ENCODE data around the gene CLK2. TPM values are rescaled to one million over a fixed set of nuclear protein-coding genes. Genes with fewer than 3 reads are reported as not detected.

The CLK2 gene
- total and polyA plus RNA-seq, 2 of the 13 experiments (the other 11 are each of a cell fraction or from before 2014, with no cell fraction given) = 20.1 to 73.5 TPM

DNA sequence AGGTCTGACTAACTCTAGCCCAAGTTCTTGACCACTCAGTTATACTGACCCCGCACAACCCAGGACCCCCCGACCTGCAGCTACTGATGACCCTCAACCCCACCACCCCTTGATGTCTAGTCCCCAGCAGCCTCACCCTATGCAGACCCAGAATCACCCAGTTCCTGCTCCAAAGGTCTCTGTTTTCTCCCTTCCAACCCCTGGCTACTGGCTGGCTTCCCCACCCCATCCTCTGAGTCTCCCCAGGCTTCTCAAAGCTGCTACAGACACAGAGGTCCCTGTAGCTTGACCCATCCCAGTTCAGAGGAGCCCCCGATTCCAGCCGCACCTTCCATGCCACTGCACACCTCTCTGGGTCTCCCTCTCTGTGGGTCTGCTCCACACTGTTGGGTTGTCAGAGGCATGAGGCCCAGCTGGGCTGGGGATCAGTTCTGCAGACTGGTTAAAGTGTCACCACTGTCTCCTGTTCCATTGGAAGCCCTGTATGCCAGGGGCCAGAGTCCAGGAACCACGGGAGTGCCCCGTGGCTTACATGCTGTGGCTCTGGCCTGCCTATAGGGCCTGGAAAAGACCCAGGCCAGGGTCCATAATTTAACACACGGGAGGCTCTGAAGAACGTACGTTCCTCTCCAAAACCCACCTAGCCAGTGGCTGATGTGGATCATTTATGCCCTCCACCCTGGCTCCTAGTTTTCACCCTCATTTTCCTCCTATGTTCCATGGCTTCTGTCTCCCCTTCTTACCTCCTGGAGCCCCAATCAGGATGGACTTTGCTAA, 27.4 kb upstream of the CLK2 start (continued):
- no peak for TF ChIP-seq MTERF4 (CRISPR knock-in tag; IDR thresholded peaks at IDR 0.05)
- no peak; the same call in 1 of the 2 replicates for TF ChIP-seq RFXAP (CRISPR knock-in tag; IDR thresholded peaks at IDR 0.05; ENCODE audit: borderline replicate concordance)
- TF ChIP-seq ZNF446 (CRISPR knock-in tag; IDR thresholded peaks at IDR 0.05) = no peak
- 0 out of 2 replicates have a peak, but pooled peaks have one; percentile 54 for TF ChIP-seq ZNF12 (CRISPR knock-in tag; IDR thresholded peaks at IDR 0.05)
- no peak for TF ChIP-seq SSRP1 (CRISPR knock-in tag; IDR thresholded peaks at IDR 0.05)
- TF ChIP-seq MAFF (IDR thresholded peaks at IDR 0.05; ENCODE audit: low read depth, low read length) = no peak
- no peak for TF ChIP-seq SMAD1 (CRISPR knock-in tag; IDR thresholded peaks at IDR 0.05; ENCODE audit: borderline replicate concordance, low read depth)
- no peak for TF ChIP-seq ZBTB1 (CRISPR knock-in tag; IDR thresholded peaks at IDR 0.05; ENCODE audit: borderline replicate concordance)
- peak; percentile 98; the same call in 1 of the 2 replicates for TF ChIP-seq ZNF670 (CRISPR knock-in tag; IDR thresholded peaks at IDR 0.05; ENCODE audit: borderline replicate concordance)
- TF ChIP-seq, protein P1, sequence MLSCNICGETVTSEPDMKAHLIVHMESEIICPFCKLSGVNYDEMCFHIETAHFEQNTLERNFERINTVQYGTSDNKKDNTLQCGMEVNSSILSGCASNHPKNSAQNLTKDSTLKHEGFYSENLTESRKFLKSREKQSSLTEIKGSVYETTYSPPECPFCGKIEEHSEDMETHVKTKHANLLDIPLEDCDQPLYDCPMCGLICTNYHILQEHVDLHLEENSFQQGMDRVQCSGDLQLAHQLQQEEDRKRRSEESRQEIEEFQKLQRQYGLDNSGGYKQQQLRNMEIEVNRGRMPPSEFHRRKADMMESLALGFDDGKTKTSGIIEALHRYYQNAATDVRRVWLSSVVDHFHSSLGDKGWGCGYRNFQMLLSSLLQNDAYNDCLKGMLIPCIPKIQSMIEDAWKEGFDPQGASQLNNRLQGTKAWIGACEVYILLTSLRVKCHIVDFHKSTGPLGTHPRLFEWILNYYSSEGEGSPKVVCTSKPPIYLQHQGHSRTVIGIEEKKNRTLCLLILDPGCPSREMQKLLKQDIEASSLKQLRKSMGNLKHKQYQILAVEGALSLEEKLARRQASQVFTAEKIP (CRISPR knock-in tag; IDR thresholded peaks at IDR 0.05; ENCODE audit: borderline replicate concordance) = no peak
- TF ChIP-seq NFRKB (IDR thresholded peaks at IDR 0.05) = no peak
- no peak for TF ChIP-seq ZBTB21 (CRISPR knock-in tag; IDR thresholded peaks at IDR 0.05)
- 0 out of 2 replicates have a peak, but pooled peaks have one; percentile 60 for TF ChIP-seq ZNF850 (CRISPR knock-in tag; conservative IDR thresholded peaks at IDR 0.05)
- peak; percentile 73; the same call in 1 of the 2 replicates for TF ChIP-seq MIER3 (CRISPR knock-in tag; IDR thresholded peaks at IDR 0.05; ENCODE audit: borderline replicate concordance)
- peak; percentile 88 for TF ChIP-seq HNF4G (IDR thresholded peaks at IDR 0.05; ENCODE audit: borderline replicate concordance, low read depth, low read length)
- peak; percentile 92 for TF ChIP-seq HNF4G (CRISPR knock-in tag; IDR thresholded peaks at IDR 0.05; ENCODE audit: borderline replicate concordance, low read depth)
- TF ChIP-seq MEIS1 (CRISPR knock-in tag; IDR thresholded peaks at IDR 0.05; ENCODE audit: borderline replicate concordance) = peak; percentile 95
- TF ChIP-seq HNF1A (IDR thresholded peaks at IDR 0.05; ENCODE audit: low read depth) = peak; percentile 83
- peak; percentile 93 for TF ChIP-seq HNF1A (CRISPR knock-in tag; IDR thresholded peaks at IDR 0.05; ENCODE audit: borderline replicate concordance)
- TF ChIP-seq NBN (conservative IDR thresholded peaks at IDR 0.05) = no peak
- peak; percentile 60; the same call in 1 of the 2 replicates for TF ChIP-seq GMEB1 (CRISPR knock-in tag; IDR thresholded peaks at IDR 0.05; ENCODE audit: borderline replicate concordance)
- no peak for TF ChIP-seq AGO2 (optimal IDR thresholded peaks at IDR 0.05; ENCODE audit: low read depth, low read length)

All from HepG2 (cell line).